ENCODE results near the gene ATP8A2.
"Not testable (repeated sequence)": the region's sequence is repeated elsewhere in the genome, so short reads cannot be mapped to it uniquely, and the experiment has no call there.

ATP8A2 gene

DNA sequence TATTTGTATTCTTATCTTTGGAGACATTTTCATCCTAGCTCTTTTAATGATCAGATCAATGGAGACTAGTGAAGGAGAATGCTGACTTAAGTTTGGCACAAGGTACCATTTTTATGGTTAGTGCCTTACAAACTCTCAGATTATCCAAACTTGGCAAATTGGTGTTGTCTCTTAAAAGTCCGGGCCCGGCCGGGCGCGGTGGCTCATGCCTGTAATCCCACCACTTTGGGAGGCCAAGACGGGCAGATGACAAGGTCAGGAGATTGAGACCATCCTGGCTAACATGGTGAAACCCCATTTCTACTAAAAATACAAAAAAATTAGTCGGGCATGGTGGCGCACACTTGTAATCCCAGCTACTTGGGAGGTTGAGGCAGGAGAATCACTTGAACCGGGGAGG is 177.2 kb downstream of the ATP8A2 start:
- not testable (repeated sequence) for DNase-seq (ENCODE audit: low read depth)

DNA sequence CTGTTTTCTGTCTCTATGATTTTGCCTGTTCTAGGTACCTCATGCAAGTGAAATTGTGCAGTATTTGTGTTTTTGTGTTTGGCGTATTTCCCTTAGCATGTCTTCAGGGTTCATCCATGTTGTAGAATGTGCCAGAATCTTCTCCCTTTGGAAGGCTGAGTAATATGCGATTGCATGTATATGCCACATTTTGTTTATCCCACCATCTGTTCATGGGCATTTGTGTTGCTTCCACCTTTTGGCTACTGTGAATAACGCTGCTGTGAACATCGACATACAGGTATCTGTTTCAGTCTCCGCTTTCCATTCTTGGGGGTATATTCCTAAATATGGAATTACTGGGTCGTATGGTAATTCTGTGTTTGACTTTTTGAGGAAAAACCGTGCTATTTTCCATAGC is 190.0 kb downstream of the ATP8A2 start:
- no peak for DNase-seq (ENCODE audit: low read depth)

GRCh38 chr13:25570185-25570584 is 198.4 kb downstream of the ATP8A2 start:
- DNase-seq (ENCODE audit: low read depth) = no peak

DNA sequence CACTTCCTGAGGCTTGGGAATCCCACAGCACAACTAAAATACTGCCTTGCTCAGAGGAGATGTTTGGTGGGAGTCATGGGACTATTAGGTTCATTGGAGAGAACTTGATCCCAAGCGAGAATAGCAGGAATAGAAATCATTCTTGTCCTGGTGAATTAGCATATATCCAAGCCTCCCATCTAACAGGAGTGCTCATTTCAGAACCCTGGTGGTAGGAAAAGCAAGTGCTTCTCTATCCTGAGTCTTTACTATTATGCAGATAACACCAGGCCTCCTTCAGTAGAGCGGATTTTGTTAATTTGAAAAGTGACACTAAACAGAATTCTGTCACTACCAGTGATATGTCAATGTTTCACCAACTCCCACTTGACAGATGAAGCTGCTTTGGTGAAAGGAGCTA is 199.5 kb downstream of the ATP8A2 start:
- no peak for DNase-seq (ENCODE audit: low read depth)

- not testable (repeated sequence) for DNase-seq (ENCODE audit: low read depth)
Measured at GRCh38 chr13:25572171-25572570, 200.4 kb downstream of the ATP8A2 start.

- DNase-seq (ENCODE audit: low read depth) = peak; percentile 44
Measured at GRCh38 chr13:25574437-25575411, 202.9 kb downstream of the ATP8A2 start.

- no peak for DNase-seq (ENCODE audit: low read depth)
Measured at GRCh38 chr13:25575562-25575961, 203.8 kb downstream of the ATP8A2 start.

- no peak for DNase-seq (ENCODE audit: low read depth)
Measured at GRCh38 chr13:25578526-25578925, 206.8 kb downstream of the ATP8A2 start.

GRCh38 chr13:25579221-25579620 is 207.4 kb downstream of the ATP8A2 start:
- no peak for DNase-seq (ENCODE audit: low read depth)

- DNase-seq (ENCODE audit: low read depth) = no peak
Measured at GRCh38 chr13:25581351-25581750, 209.6 kb downstream of the ATP8A2 start.

DNA sequence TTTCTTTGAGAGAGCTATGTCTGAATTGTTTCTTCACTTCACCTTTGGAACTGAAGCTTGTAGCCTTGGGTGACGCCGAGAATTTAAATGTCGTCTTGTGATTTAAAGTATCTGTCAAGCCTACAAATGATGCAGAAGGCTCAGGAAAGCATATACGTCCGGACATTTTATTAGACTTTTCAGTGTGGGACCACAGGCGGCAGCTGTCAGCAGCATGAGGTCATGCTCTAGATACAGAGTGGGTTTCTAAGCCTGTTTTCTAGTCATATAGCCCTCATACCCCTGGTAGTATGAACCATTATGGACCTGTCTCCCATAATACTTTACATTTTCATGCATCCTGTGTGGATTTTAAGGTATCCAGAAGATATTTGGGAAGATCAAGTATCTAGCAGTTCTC is 212.3 kb downstream of the ATP8A2 start:
- no peak for DNase-seq (ENCODE audit: low read depth)

DNA sequence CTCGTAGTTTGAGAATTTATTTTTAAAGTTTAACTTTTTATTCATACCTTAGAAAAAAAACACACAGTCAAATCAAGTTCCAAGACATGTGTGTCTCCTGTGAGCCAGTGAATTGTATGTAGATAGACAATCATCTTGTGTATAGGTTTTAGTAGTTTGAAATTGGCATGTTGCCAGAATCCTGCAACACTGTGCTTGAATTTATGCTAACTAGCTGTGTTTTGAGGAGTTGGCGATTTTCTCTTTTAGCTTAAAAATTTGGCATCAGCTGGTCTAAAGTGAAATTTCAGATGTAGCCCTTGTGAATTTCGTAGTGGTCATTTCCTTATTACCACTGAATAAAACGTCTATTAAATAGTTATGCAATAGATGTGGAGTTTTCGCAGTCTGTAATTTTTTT is 213.2 kb downstream of the ATP8A2 start:
- no peak for DNase-seq (ENCODE audit: low read depth)

DNA sequence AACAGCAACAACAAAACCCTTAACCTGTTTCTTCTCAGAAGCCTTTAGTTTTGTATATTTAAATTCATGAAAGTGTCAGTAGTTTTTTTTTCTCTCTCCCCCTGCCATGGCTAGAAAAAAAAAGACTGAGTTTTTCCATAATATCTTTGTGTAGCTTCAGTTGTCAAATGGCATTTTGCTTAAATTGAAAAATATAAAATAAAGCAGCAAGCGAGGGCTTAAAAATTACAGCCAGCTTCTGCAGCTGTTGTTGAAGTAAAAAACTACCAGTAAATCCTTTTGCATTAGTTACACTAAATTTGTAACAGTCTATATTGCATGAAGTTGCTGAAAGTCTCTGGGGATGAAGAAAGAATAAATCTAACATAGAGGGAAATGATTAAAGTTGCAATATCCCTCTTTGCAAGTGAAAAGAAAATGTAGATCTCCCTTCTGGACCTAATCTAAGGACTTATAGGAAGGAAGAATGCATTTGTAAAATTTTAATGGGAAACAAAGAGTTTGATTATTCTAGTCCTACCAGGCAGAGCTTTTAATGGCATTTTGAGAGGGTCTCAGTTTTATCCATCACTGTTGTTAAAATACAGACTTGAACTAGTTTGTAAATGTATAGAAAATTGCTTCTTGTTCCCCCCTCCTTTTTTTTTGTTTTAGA is 215.7 kb downstream of the ATP8A2 start:
- DNase-seq (ENCODE audit: low read depth) = no peak

DNA sequence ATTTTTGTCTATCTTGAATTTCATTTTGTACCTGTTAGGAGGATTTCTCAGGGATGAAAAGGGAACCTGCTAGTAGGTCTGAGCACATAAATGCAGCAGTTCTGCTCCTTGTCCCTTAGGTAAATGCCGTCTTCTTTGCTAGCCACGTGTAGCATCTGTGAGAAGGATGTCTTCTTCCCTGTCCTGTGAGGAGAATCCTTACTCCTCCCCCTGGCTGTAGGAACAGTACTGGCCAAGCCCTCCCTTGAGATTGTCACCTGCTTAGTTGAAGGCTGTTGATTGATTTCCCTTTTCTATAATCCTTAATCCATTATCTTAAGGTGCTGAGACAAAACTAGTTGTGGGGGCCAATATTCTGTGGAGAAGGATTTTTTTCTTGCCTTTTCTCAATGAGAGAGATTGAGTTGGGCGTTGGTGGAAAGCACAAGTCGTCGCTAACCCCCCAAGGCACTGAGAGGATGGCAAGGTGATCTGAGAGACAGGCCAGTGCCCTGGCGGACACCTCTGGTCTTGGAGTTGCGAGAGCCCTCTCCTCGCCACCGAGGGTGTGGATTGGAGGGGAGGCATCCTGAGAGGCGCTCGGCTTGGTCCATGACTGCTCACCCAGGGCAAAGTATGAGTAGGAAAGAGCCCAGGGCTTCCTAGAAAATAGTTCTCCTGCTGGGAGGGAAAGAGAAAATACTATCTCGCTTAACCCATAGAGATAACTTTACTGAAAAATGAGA is 216.7 kb downstream of the ATP8A2 start:
- no peak for DNase-seq (ENCODE audit: low read depth)

GRCh38 chr13:25598421-25598820 is 226.6 kb downstream of the ATP8A2 start:
- no peak for DNase-seq (ENCODE audit: low read depth)

DNA sequence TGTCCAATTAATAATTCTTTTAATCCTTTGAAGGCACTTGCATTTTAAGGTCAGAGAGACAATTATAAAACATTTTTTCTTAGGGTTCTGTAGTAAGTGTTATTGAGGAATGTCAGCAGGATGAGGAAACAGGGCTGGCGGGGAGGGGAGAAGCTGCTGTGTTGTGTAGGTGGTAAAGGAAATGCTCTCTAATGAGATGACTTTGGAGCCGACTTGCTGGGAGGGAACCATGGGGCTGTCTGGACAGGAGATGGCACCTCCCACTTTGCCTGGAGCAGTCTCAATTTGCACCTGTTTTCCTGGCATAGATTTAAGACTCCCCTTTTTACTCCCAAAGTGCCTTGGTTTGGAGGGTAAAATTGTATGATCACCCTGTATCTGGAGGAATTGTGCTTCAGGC is 230.4 kb downstream of the ATP8A2 start:
- DNase-seq (ENCODE audit: low read depth) = no peak

DNA sequence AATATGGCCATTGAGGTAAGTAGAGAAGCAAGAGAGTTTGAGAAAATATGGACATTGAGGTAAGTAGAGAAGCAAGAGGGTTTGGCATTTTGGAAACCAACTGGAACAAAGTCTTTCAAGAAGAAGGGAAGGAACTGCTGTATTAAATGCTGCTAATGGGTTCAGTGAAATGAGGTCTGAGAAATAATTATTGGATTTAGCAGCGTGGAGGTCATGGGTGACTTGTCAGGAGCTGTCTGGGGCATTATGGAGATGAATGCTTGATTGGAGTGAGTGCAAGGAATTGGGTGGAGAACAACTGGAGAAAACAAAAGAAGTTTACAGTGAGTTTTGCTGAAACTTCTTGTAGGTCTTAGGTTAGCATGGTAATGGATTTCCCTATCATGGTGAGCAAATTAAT is 232.3 kb downstream of the ATP8A2 start:
- no peak for DNase-seq (ENCODE audit: low read depth)

DNA sequence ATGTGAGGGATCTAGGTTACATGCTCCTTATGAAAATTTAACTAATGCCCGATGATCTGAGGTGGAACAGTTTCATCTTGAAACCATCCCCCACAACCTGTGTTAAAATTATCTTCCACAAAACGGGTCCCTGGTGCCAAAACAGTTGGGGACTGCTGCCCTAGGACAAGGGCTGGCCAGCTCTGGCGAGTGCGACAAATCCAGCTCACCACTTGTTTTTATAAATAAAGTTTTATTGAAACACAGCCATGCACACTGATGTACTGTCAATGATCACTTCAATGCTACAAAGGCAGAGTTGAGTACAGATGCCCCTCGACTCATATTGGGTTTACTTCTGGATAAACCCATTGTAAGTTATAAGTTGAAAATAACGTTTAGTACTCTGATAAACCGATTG is 235.3 kb downstream of the ATP8A2 start:
- no peak for DNase-seq (ENCODE audit: low read depth)

- DNase-seq (ENCODE audit: low read depth) = no peak
Measured at GRCh38 chr13:25608181-25608580, 236.4 kb downstream of the ATP8A2 start.

GRCh38 chr13:25616674-25617073 is 244.9 kb downstream of the ATP8A2 start:
- DNase-seq (ENCODE audit: low read depth) = no peak

GRCh38 chr13:25619897-25620296 is 248.1 kb downstream of the ATP8A2 start:
- no peak for DNase-seq (ENCODE audit: low read depth)

- DNase-seq (ENCODE audit: low read depth) = no peak
Measured at GRCh38 chr13:25625414-25625813, 253.6 kb downstream of the ATP8A2 start.

All from GM04504 (cell line).